Measurements from ENCODE around the gene IAPP.

DNA sequence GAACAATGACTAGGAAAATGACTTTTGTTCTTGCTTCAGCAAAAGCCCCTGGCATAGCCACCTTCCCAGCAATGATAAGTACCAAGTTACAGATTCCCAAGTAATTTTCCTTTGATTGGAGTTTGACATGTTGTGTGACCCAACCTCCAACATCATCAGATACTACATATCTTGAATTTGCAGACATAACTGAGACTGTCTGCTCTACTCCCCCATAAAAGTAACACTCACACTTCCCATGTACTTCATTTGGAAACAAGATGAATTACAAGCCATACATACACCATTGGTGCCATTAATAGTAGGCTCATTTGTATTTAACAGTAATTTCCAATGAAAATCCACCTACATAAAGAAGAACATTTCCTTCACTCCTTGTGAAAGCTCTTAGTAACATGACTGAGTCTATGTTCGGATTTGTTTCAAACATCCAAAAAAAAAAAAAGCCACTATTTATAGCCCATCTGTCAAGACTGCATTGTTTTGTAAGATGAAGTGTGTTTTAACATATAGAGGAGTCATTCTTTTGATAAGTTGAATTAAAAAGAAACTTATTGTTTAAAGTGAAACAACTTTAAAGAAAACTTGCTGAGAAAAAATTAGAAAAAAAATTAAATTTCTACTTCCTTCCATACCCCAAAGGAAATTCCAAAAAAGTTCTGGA, 26.0 kb upstream of the IAPP start:
- TF ChIP-seq, protein P1, sequence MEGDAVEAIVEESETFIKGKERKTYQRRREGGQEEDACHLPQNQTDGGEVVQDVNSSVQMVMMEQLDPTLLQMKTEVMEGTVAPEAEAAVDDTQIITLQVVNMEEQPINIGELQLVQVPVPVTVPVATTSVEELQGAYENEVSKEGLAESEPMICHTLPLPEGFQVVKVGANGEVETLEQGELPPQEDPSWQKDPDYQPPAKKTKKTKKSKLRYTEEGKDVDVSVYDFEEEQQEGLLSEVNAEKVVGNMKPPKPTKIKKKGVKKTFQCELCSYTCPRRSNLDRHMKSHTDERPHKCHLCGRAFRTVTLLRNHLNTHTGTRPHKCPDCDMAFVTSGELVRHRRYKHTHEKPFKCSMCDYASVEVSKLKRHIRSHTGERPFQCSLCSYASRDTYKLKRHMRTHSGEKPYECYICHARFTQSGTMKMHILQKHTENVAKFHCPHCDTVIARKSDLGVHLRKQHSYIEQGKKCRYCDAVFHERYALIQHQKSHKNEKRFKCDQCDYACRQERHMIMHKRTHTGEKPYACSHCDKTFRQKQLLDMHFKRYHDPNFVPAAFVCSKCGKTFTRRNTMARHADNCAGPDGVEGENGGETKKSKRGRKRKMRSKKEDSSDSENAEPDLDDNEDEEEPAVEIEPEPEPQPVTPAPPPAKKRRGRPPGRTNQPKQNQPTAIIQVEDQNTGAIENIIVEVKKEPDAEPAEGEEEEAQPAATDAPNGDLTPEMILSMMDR (IDR thresholded peaks at IDR 0.05 in 4 of 5, conservative IDR thresholded peaks at IDR 0.05 in 1 of 5), result no peak
- no peak for TF ChIP-seq POLR2A (IDR thresholded peaks at IDR 0.05)
